Liver (tissue), 9 donors: ENCODE results near the gene ZNF101. TPM values are rescaled to one million over a fixed set of nuclear protein-coding genes. Genes with fewer than 3 reads are reported as not detected.

Experiments
- DNase-seq: peaks from one replicate; pipeline ENCODE4 v3.0.0-alpha.2; 2017; ENCODE audit warnings: low spot score
- H3K27ac ChIP-seq, 2 donors: one replicate each; pipeline ENCODE4 v1.7.0; 2013; ENCODE audit warnings: inconsistent platforms in 2 of 2, low read length in 2 of 2, control low read depth in 1 of 2, low read depth in 1 of 2, mild to moderate bottlenecking in 1 of 2
- H3K27me3 ChIP-seq, 4 donors: one replicate each; pipeline versions ENCODE4 v1.6.1 to v1.7.0; 2013; ENCODE audit warnings: low read length in 3 of 4, inconsistent platforms in 1 of 4, mild to moderate bottlenecking in 1 of 4, moderate library complexity in 1 of 4; ENCODE audit not compliant: control insufficient read depth in 4 of 4, insufficient read depth in 4 of 4
- H3K36me3 ChIP-seq, 4 donors: one replicate each; pipeline versions ENCODE4 v1.6.1 to v1.7.0; 2013; ENCODE audit warnings: low read length in 3 of 4, mild to moderate bottlenecking in 3 of 4, low read depth in 1 of 4, moderate library complexity in 1 of 4; ENCODE audit not compliant: control insufficient read depth in 4 of 4, insufficient read depth in 3 of 4
- H3K4me1 ChIP-seq, 4 donors: one replicate each; pipeline versions ENCODE4 v1.6.1 to v1.7.0; 2013; ENCODE audit warnings: low read length in 3 of 4, mild to moderate bottlenecking in 3 of 4, moderate library complexity in 1 of 4; ENCODE audit not compliant: control insufficient read depth in 4 of 4, insufficient read depth in 4 of 4
- H3K4me3 ChIP-seq, 3 donors: one replicate each; pipeline versions ENCODE4 v1.6.1 to v1.7.0; 2013; ENCODE audit warnings: low read length in 3 of 3, control low read depth in 1 of 3, low read depth in 1 of 3, mild to moderate bottlenecking in 1 of 3
- H3K9ac ChIP-seq, 2 donors: one replicate each; pipeline ENCODE4 v1.7.0; 2013; ENCODE audit warnings: low read length in 2 of 2, mild to moderate bottlenecking in 2 of 2, moderate library complexity in 2 of 2, control low read depth in 1 of 2, low read depth in 1 of 2
- H3K9me3 ChIP-seq, 4 donors: one replicate each; pipeline versions ENCODE4 v1.6.1 to v1.7.0; 2013; ENCODE audit warnings: low read length in 3 of 4; ENCODE audit not compliant: control insufficient read depth in 4 of 4
- CTCF ChIP-seq: fragments of 150-350 bp; IDR thresholded peaks from 2 replicates; pipeline ENCODE4 v1.5.1; 2017; ENCODE audit warnings: improper control_type of control experiment, low read depth, low read length; ENCODE audit not compliant: missing input control
- EGR1 ChIP-seq, 2 donors: IDR thresholded peaks; 2 replicates each; pipeline ENCODE4 v1.6.1; 2016 to 2018; ENCODE audit warnings: antibody characterized with exemption in 2 of 2, low read depth in 2 of 2
- FOXA2 ChIP-seq: IDR thresholded peaks from 2 replicates; pipeline ENCODE4 v1.6.1; 2016; ENCODE audit warnings: antibody characterized with exemption
- GABPA ChIP-seq, 2 donors: IDR thresholded peaks in 1 of 2; conservative IDR thresholded peaks in 1 of 2; 2 replicates each; pipeline ENCODE4 v1.6.1; 2016; ENCODE audit warnings: antibody characterized with exemption in 2 of 2, mild to moderate bottlenecking in 1 of 2, moderate library complexity in 1 of 2
- HNF4A ChIP-seq, 2 donors: conservative IDR thresholded peaks; 2 replicates each; pipeline ENCODE4 v1.6.1; 2016; ENCODE audit warnings: antibody characterized with exemption in 2 of 2, mild to moderate bottlenecking in 2 of 2
- JUND ChIP-seq, 2 donors: IDR thresholded peaks; 2 replicates each; pipeline ENCODE4 v1.6.1; 2016; ENCODE audit warnings: antibody characterized with exemption in 2 of 2
- MAX ChIP-seq: IDR thresholded peaks from 2 replicates; pipeline ENCODE4 v1.6.1; 2016; ENCODE audit warnings: antibody characterized with exemption
- RAD21 ChIP-seq, 2 donors: IDR thresholded peaks; 2 replicates each; pipeline ENCODE4 v1.6.1; 2016; ENCODE audit warnings: antibody characterized with exemption in 2 of 2, mild to moderate bottlenecking in 2 of 2
- REST ChIP-seq: IDR thresholded peaks from 2 replicates; pipeline ENCODE4 v1.6.1; 2016; ENCODE audit warnings: antibody characterized with exemption, mild to moderate bottlenecking
- RXRA ChIP-seq, 2 donors: IDR thresholded peaks; 2 replicates each; pipeline ENCODE4 v1.6.1; 2017 to 2018; ENCODE audit warnings: antibody characterized with exemption in 2 of 2, mild to moderate bottlenecking in 1 of 2
- SP1 ChIP-seq: IDR thresholded peaks from 2 replicates; pipeline ENCODE4 v1.6.1; 2018; ENCODE audit warnings: antibody characterized with exemption, mild to moderate bottlenecking
- TAF1 ChIP-seq: conservative IDR thresholded peaks from 2 replicates; pipeline ENCODE4 v1.6.1; 2016; ENCODE audit warnings: antibody characterized with exemption, mild to moderate bottlenecking
- YY1 ChIP-seq: IDR thresholded peaks from 2 replicates; pipeline ENCODE4 v1.6.1; 2016; ENCODE audit warnings: antibody characterized with exemption, mild to moderate bottlenecking
- ZBTB33 ChIP-seq: IDR thresholded peaks from 2 replicates; pipeline ENCODE4 v1.6.1; 2016; ENCODE audit warnings: antibody characterized with exemption
- WGBS: extraction: QIAGEN DNeasy Blood & Tissue Kit; methylation state at CpG from one replicate; pipeline ENCODE4 v1.1.7; 2013; 5-methylcytosine and 5-hydroxymethylcytosine counted together
- polyA plus RNA-seq, 2 donors: library from polyadenylated mRNA; stranded (reverse) in 1 of 2; unstranded in 1 of 2; fragments of 200-250 nt in 1 of 2; fragments of >200 nt in 1 of 2; fragmentation: Nextera tagmentation in 1 of 2; extraction: Ambion mirVana in 1 of 2; gene quantifications; one replicate each; pipeline versions ENCODE4 v1.2.1 to v1.2.3, GENCODE V29; 2013 to 2015
- total RNA-seq, 2 donors: library from RNA; depleted of rRNA; stranded (reverse); fragments of >200 nt; gene quantifications; one replicate each; pipeline ENCODE4 v1.2.3, GENCODE V29; 2014
- donor health status: healthy.
- donor health status: healthy.
- donor health status: healthy.
- donor health status: healthy.
- donor health status: healthy.

ZNF101 gene
- total and polyA plus RNA-seq, 4 donors = 1.5 to 6.9 (median 3.5) TPM

GRCh38 chr19:19634516-19635312, 33.9 kb upstream of the ZNF101 start:
- no peak for TF ChIP-seq SP1
- no peak for TF ChIP-seq MAX
- TF ChIP-seq TAF1 = no peak
- Histone ChIP-seq H3K4me1 (no peaks in the 10 kb centered on the region), H3K27me3 (no peaks in the 10 kb centered on the region), H3K9ac (no peak overlapping the region), H3K9me3 (no peaks in the 10 kb centered on the region), H3K4me3 (no peak overlapping the region), H3K27ac (no peak overlapping the region), H3K36me3 (peaks cover 3 to 12% (median 5%) of the 10 kb centered on the region in 4 donors)
- DNase-seq = no peak
- 97% methylated on average over 36 of the region's 36 CpGs for WGBS

GRCh38 chr19:19635313-19635702, 33.3 kb upstream of the ZNF101 start:
- TF ChIP-seq YY1 (no peak), CTCF (no peak), GABPA (IDR thresholded peaks at IDR 0.05 in 1 of 2, conservative IDR thresholded peaks at IDR 0.05 in 1 of 2) (no peak), HNF4A (conservative IDR thresholded peaks at IDR 0.05) (no peak), MAX (no peak), RAD21 (IDR thresholded peaks at IDR 0.05) (no peak), REST (no peak), JUND (IDR thresholded peaks at IDR 0.05) (no peak), ZBTB33 (no peak), EGR1 (IDR thresholded peaks at IDR 0.05; ENCODE audit: low read depth in 2 of 2) (no peak), FOXA2 (no peak), SP1 (no peak), RXRA (IDR thresholded peaks at IDR 0.05) (no peak)
- Histone ChIP-seq H3K9ac (no peak overlapping the region), H3K27me3 (no peaks in the 10 kb centered on the region), H3K27ac (no peak overlapping the region), H3K36me3 (peaks cover 3 to 11% (median 5%) of the 10 kb centered on the region in 4 donors), H3K4me1 (no peaks in the 10 kb centered on the region), H3K4me3 (no peak overlapping the region), H3K9me3 (no peaks in the 10 kb centered on the region)
- no peak for DNase-seq
- 99% methylated on average over 14 of the region's 14 CpGs for WGBS
